Cardiac muscle cell (in vitro differentiated cells and primary cell): ENCODE results near the gene CLTC. TPM values are rescaled to one million over a fixed set of nuclear protein-coding genes. Genes with fewer than 3 reads are reported as not detected.

Experiments used
- DNase-seq, 2 donors: peaks; one replicate each; pipeline versions ENCODE4 v3.0.0 to v3.0.0-alpha.2; 2010 to 2017; ENCODE audit warnings: low read depth in 1 of 2, low spot score in 1 of 2
- H3K27ac ChIP-seq: fragments of 200-600 bp; sonication (generic); 2 replicates; pipeline ENCODE4 v1.5.1; 2016
- H3K27me3 ChIP-seq: fragments of 200-600 bp; sonication (generic); 2 replicates; pipeline ENCODE4 v1.6.0; 2016; ENCODE audit warnings: control low read depth
- H3K36me3 ChIP-seq: fragments of 200-600 bp; sonication (generic); 2 replicates; pipeline ENCODE4 v1.5.1; 2016; ENCODE audit warnings: control low read depth
- H3K4me1 ChIP-seq: fragments of 200-600 bp; sonication (generic); 2 replicates; pipeline ENCODE4 v1.8.1; 2017; ENCODE audit warnings: low read depth, mild to moderate bottlenecking, mixed run types
- H3K4me3 ChIP-seq: fragments of 200-600 bp; sonication (generic); 2 replicates; pipeline ENCODE4 v1.5.1; 2016; ENCODE audit warnings: mild to moderate bottlenecking
- H3K9me3 ChIP-seq: fragments of 200-600 bp; sonication (generic); 2 replicates; pipeline ENCODE4 v1.5.1; 2017; ENCODE audit warnings: low read depth, mild to moderate bottlenecking, control low read depth
- CTCF ChIP-seq: IDR thresholded peaks from 2 replicates; pipeline ENCODE4 v1.5.1; 2012; ENCODE audit warnings: low read depth, mild to moderate bottlenecking, low read length
- polyA plus RNA-seq: library from polyadenylated mRNA; unstranded; fragments of >200 nt; fragmentation: Nextera tagmentation; extraction: Ambion mirVana; gene quantifications from 2 replicates; pipeline ENCODE4 v1.2.1, GENCODE V29; 2016
- total RNA-seq: library from RNA; depleted of rRNA; stranded (reverse); fragments of >200 nt; gene quantifications from 2 replicates; pipeline ENCODE4 v1.2.3, GENCODE V29; 2016

The CLTC gene
- total and polyA plus RNA-seq, 2 experiments from 2014 or later, result 172 to 275 TPM

GRCh38 chr17:59620064-59620359 lies 317 bp downstream of the CLTC start:
- peak overlapping the region; percentile 99 for H3K27ac ChIP-seq
- TF ChIP-seq CTCF, result no peak
- H3K9me3 ChIP-seq, result no peaks in the 10 kb centered on the region
- DNase-seq, result no peak
- peak overlapping the region; percentile 89 for H3K4me3 ChIP-seq
- peaks cover 34% of the 10 kb centered on the region for H3K4me1 ChIP-seq
- no peaks in the 10 kb centered on the region for H3K36me3 ChIP-seq
- H3K27me3 ChIP-seq, result no peaks in the 10 kb centered on the region

- Histone ChIP-seq H3K4me1 (peaks cover 34% of the 10 kb centered on the region), H3K27ac (peak overlapping the region; percentile 99), H3K36me3 (no peaks in the 10 kb centered on the region), H3K27me3 (no peaks in the 10 kb centered on the region), H3K9me3 (no peaks in the 10 kb centered on the region), H3K4me3 (peak overlapping the region; percentile 89)
- peak; percentile 44 to 57 for DNase-seq
- no peak for TF ChIP-seq CTCF
Measured at GRCh38 chr17:59620518-59621259, 994 bp downstream of the CLTC start.

- Histone ChIP-seq H3K27me3 (no peaks in the 10 kb centered on the region), H3K27ac (peak overlapping the region; percentile 99), H3K4me3 (peak overlapping the region; percentile 89), H3K36me3 (no peaks in the 10 kb centered on the region), H3K9me3 (no peaks in the 10 kb centered on the region), H3K4me1 (peaks cover 34% of the 10 kb centered on the region)
- DNase-seq, result no peak
- no peak for TF ChIP-seq CTCF
Measured at GRCh38 chr17:59621771-59622170, 2.1 kb downstream of the CLTC start.

GRCh38 chr17:59623151-59623550 lies 3.5 kb downstream of the CLTC start:
- TF ChIP-seq CTCF, result no peak
- Histone ChIP-seq H3K4me3 (no peak overlapping the region), H3K4me1 (peaks cover 25% of the 10 kb centered on the region), H3K27ac (peak overlapping the region; percentile 99), H3K9me3 (no peaks in the 10 kb centered on the region), H3K36me3 (no peaks in the 10 kb centered on the region), H3K27me3 (no peaks in the 10 kb centered on the region)
- no peak for DNase-seq

GRCh38 chr17:59626756-59627155 lies 7.1 kb downstream of the CLTC start:
- H3K27me3 ChIP-seq, result no peaks in the 10 kb centered on the region
- no peak for TF ChIP-seq CTCF
- H3K36me3 ChIP-seq, result no peaks in the 10 kb centered on the region
- peaks cover 19% of the 10 kb centered on the region for H3K4me1 ChIP-seq
- DNase-seq, result no peak
- H3K9me3 ChIP-seq, result no peaks in the 10 kb centered on the region
- no peak overlapping the region for H3K27ac ChIP-seq
- H3K4me3 ChIP-seq, result no peak overlapping the region

GRCh38 chr17:59627274-59627673 lies 7.6 kb downstream of the CLTC start:
- peaks cover 14% of the 10 kb centered on the region for H3K4me1 ChIP-seq
- H3K4me3 ChIP-seq, result no peak overlapping the region
- no peak for DNase-seq
- H3K27me3 ChIP-seq, result no peaks in the 10 kb centered on the region
- H3K9me3 ChIP-seq, result no peaks in the 10 kb centered on the region
- TF ChIP-seq CTCF, result no peak
- no peak overlapping the region for H3K27ac ChIP-seq
- no peaks in the 10 kb centered on the region for H3K36me3 ChIP-seq
